Measurements from ENCODE around the gene RFNG.
A peak's percentile ranks its signal among the peaks of the same experiment; 100 is the strongest.

The RFNG gene

GRCh38 chr17:82098939-82099763 lies 47.5 kb upstream of the RFNG start:
- no peak overlapping the region for H4K8ac ChIP-seq (ENCODE audit: low read depth, low read length)
- peaks cover 51 to 54% of the 10 kb centered on the region in 2 donors for H3K4me1 ChIP-seq (ENCODE audit: control insufficient read depth in 2 of 2, insufficient read depth in 1 of 2, low read depth in 1 of 2, low read length in 2 of 2)
- peak overlapping the region; percentile 90 for H3K14ac ChIP-seq (ENCODE audit: low read length)
- peaks cover 28% of the 10 kb centered on the region for H3K79me1 ChIP-seq (ENCODE audit: low read depth, low read length)
- peak overlapping the region; percentile 73 for H3K4me2 ChIP-seq (ENCODE audit: insufficient read depth, low read length, poor library complexity, severe bottlenecking)
- DNase-seq (ENCODE audit: low spot score) = no peak
- peak overlapping the region; percentile 88 for H3K9ac ChIP-seq (ENCODE audit: low read depth, low read length, poor library complexity)
- peak overlapping the region; percentile 99 for H2BK5ac ChIP-seq (ENCODE audit: low read length)
- peak overlapping the region; percentile 100 for H3K18ac ChIP-seq (ENCODE audit: low read length)
- H3K27me3 ChIP-seq (ENCODE audit: control insufficient read depth in 3 of 3, insufficient read depth in 3 of 3, low read depth in 1 of 3, low read length in 3 of 3) = no peaks in the 10 kb centered on the region
- H3K4ac ChIP-seq (ENCODE audit: low read length) = peak overlapping the region; percentile 98
- peak overlapping the region; percentile 99 for H2BK15ac ChIP-seq (ENCODE audit: low read length)
- H2BK12ac ChIP-seq (ENCODE audit: low read length) = peak overlapping the region; percentile 93
- peak overlapping the region; percentile 47 to 75 for H3K4me3 ChIP-seq (ENCODE audit: low read length in 2 of 2)
- peak overlapping the region; percentile 100 for H4K91ac ChIP-seq (ENCODE audit: low read depth, low read length, poor library complexity)
- peak overlapping the region; percentile 100 for H3K23ac ChIP-seq (ENCODE audit: low read depth, low read length, poor library complexity)
- peak overlapping the region; percentile 100 for H2BK120ac ChIP-seq (ENCODE audit: low read depth, low read length)
- peak overlapping the region; percentile 95 for H2AFZ ChIP-seq (ENCODE audit: low read length)
- H2AK5ac ChIP-seq (ENCODE audit: low read depth, low read length) = peak overlapping the region; percentile 100
- peaks cover 19 to 29% of the 10 kb centered on the region in 2 donors for H3K36me3 ChIP-seq (replicated peaks in 1 of 2; ENCODE audit: control insufficient read depth in 2 of 2, insufficient read depth in 2 of 2, low read length in 2 of 2)
- H3K27ac ChIP-seq (replicated peaks; ENCODE audit: low read length) = peak overlapping the region; percentile 83
- peaks cover 0 to 3% of the 10 kb centered on the region in 2 donors for H3K9me3 ChIP-seq (replicated peaks in 1 of 2; ENCODE audit: control insufficient read depth in 2 of 2, insufficient read depth in 1 of 2, low read depth in 1 of 2, low read length in 2 of 2)
- WGBS, 2 donors (ENCODE audit: extremely low coverage in 2 of 2, insufficient read length in 2 of 2, insufficient replicate concordance in 1 of 2) = no CpG with 5 or more reads among the region's 80 CpGs

- no peak within 1 kb of the TSS for H4K8ac ChIP-seq (ENCODE audit: low read depth, low read length)
- peak within 1 kb of the TSS; percentile 100 for H2AK5ac ChIP-seq (ENCODE audit: low read depth, low read length)
- peaks cover 45 to 46% of the 10 kb centered on the region in 2 donors for H3K4me1 ChIP-seq (ENCODE audit: control insufficient read depth in 2 of 2, insufficient read depth in 1 of 2, low read depth in 1 of 2, low read length in 2 of 2)
- peak within 1 kb of the TSS; percentile 100 for H3K18ac ChIP-seq (ENCODE audit: low read length)
- H2BK12ac ChIP-seq (ENCODE audit: low read length) = peak within 1 kb of the TSS; percentile 93
- H2AFZ ChIP-seq (ENCODE audit: low read length) = peak within 1 kb of the TSS; percentile 95
- peak within 1 kb of the TSS; percentile 98 for H3K9ac ChIP-seq (ENCODE audit: low read depth, low read length, poor library complexity)
- H3K4me3 ChIP-seq (ENCODE audit: low read length in 2 of 2) = peak within 1 kb of the TSS; percentile 94 to 97
- H4K91ac ChIP-seq (ENCODE audit: low read depth, low read length, poor library complexity) = peak within 1 kb of the TSS; percentile 100
- H3K79me1 ChIP-seq (ENCODE audit: low read depth, low read length) = peaks cover 32% of the 10 kb centered on the region
- no CpG with 5 or more reads among the region's 124 CpGs for whole genome bisulfite sequencing, 2 donors (ENCODE audit: extremely low coverage in 2 of 2, insufficient read length in 2 of 2, insufficient replicate concordance in 1 of 2)
- H3K4me2 ChIP-seq (ENCODE audit: insufficient read depth, low read length, poor library complexity, severe bottlenecking) = peak within 1 kb of the TSS; percentile 87
- H2BK5ac ChIP-seq (ENCODE audit: low read length) = peak within 1 kb of the TSS; percentile 99
- peak within 1 kb of the TSS; percentile 100 for H2BK120ac ChIP-seq (ENCODE audit: low read depth, low read length)
- H3K27me3 ChIP-seq (ENCODE audit: control insufficient read depth in 3 of 3, insufficient read depth in 3 of 3, low read depth in 1 of 3, low read length in 3 of 3) = no peaks in the 10 kb centered on the region
- H3K36me3 ChIP-seq (replicated peaks in 1 of 2; ENCODE audit: control insufficient read depth in 2 of 2, insufficient read depth in 2 of 2, low read length in 2 of 2) = peaks cover 26 to 37% of the 10 kb centered on the region in 2 donors
- H3K9me3 ChIP-seq (replicated peaks in 1 of 2; ENCODE audit: control insufficient read depth in 2 of 2, insufficient read depth in 1 of 2, low read depth in 1 of 2, low read length in 2 of 2) = peaks cover 0 to 3% of the 10 kb centered on the region in 2 donors
- H3K4ac ChIP-seq (ENCODE audit: low read length) = peak within 1 kb of the TSS; percentile 98
- peak within 1 kb of the TSS; percentile 100 for H3K23ac ChIP-seq (ENCODE audit: low read depth, low read length, poor library complexity)
- peak within 1 kb of the TSS; percentile 94 for H3K14ac ChIP-seq (ENCODE audit: low read length)
- H2BK15ac ChIP-seq (ENCODE audit: low read length) = peak within 1 kb of the TSS; percentile 99
- DNase-seq (ENCODE audit: low spot score) = peak; percentile 95
- peak within 1 kb of the TSS; percentile 100 for H3K27ac ChIP-seq (replicated peaks; ENCODE audit: low read length)
These were observed 46.7 kb upstream of the RFNG start, which contains the start of gene FASN for GRCh38 chr17:82098169-82098938. FASN (minus strand) TSS chr17:82098236; CDS start chr17:82096445, 1,791 bp downstream.

DNA sequence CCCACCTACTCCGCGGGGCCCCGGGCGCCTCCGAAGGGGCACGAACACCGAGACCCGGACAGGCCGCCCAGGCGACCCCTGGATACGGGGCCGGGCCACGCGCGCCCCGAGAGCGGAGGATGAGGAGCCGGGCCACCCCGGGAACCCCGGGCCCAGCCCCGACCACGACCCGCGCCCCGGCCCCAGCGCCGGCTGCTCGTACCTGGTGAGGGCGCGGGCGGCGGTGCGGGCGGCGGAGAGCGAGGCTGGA lies 46.2 kb upstream of the RFNG start:
- H2BK120ac ChIP-seq (ENCODE audit: low read depth, low read length) = peak overlapping the region; percentile 54
- no peak overlapping the region for H2BK15ac ChIP-seq (ENCODE audit: low read length)
- peaks cover 42 to 44% of the 10 kb centered on the region in 2 donors for H3K4me1 ChIP-seq (ENCODE audit: control insufficient read depth in 2 of 2, insufficient read depth in 1 of 2, low read depth in 1 of 2, low read length in 2 of 2)
- peaks cover 31 to 42% of the 10 kb centered on the region in 2 donors for H3K36me3 ChIP-seq (replicated peaks in 1 of 2; ENCODE audit: control insufficient read depth in 2 of 2, insufficient read depth in 2 of 2, low read length in 2 of 2)
- H3K79me1 ChIP-seq (ENCODE audit: low read depth, low read length) = peaks cover 36% of the 10 kb centered on the region
- H3K18ac ChIP-seq (ENCODE audit: low read length) = peak overlapping the region; percentile 95
- peak overlapping the region; percentile 94 to 97 for H3K4me3 ChIP-seq (ENCODE audit: low read length in 2 of 2)
- H2BK12ac ChIP-seq (ENCODE audit: low read length) = no peak overlapping the region
- H3K9me3 ChIP-seq (replicated peaks in 1 of 2; ENCODE audit: control insufficient read depth in 2 of 2, insufficient read depth in 1 of 2, low read depth in 1 of 2, low read length in 2 of 2) = peaks cover 0 to 3% of the 10 kb centered on the region in 2 donors
- H3K9ac ChIP-seq (ENCODE audit: low read depth, low read length, poor library complexity) = peak overlapping the region; percentile 98
- H2BK5ac ChIP-seq (ENCODE audit: low read length) = peak overlapping the region; percentile 99
- H4K8ac ChIP-seq (ENCODE audit: low read depth, low read length) = no peak overlapping the region
- peak overlapping the region; percentile 53 for H3K4ac ChIP-seq (ENCODE audit: low read length)
- peak overlapping the region; percentile 99 for H3K23ac ChIP-seq (ENCODE audit: low read depth, low read length, poor library complexity)
- H2AFZ ChIP-seq (ENCODE audit: low read length) = peak overlapping the region; percentile 66
- DNase-seq (ENCODE audit: low spot score) = no peak
- H4K91ac ChIP-seq (ENCODE audit: low read depth, low read length, poor library complexity) = no peak overlapping the region
- WGBS, 2 donors (ENCODE audit: extremely low coverage in 2 of 2, insufficient read length in 2 of 2, insufficient replicate concordance in 1 of 2) = no CpG with 5 or more reads among the region's 36 CpGs
- peak overlapping the region; percentile 67 for H3K27ac ChIP-seq (replicated peaks; ENCODE audit: low read length)
- no peaks in the 10 kb centered on the region for H3K27me3 ChIP-seq (ENCODE audit: control insufficient read depth in 3 of 3, insufficient read depth in 3 of 3, low read depth in 1 of 3, low read length in 3 of 3)
- H3K4me2 ChIP-seq (ENCODE audit: insufficient read depth, low read length, poor library complexity, severe bottlenecking) = peak overlapping the region; percentile 87
- H2AK5ac ChIP-seq (ENCODE audit: low read depth, low read length) = peak overlapping the region; percentile 94
- no peak overlapping the region for H3K14ac ChIP-seq (ENCODE audit: low read length)

Measured in neuronal stem cell (in vitro differentiated cells).